CD4-positive, alpha-beta T cell treated with Interleukin-17A for 4 hours (primary cell): ENCODE results near the gene PLXNA4.

Source experiments
- DNase-seq: peaks from one replicate; pipeline ENCODE4 v3.0.0-alpha.2; 2020; ENCODE audit warnings: mixed read lengths

The PLXNA4 gene

GRCh38 chr7:132377703-132378584 is 198.3 kb downstream of the PLXNA4 start:
- DNase-seq: no peak

GRCh38 chr7:132377015-132377414 is 199.3 kb downstream of the PLXNA4 start:
- DNase-seq: no peak

GRCh38 chr7:132376361-132377013 is 199.8 kb downstream of the PLXNA4 start:
- no peak for DNase-seq

GRCh38 chr7:132373879-132374278 is 202.4 kb downstream of the PLXNA4 start:
- DNase-seq: no peak

GRCh38 chr7:132373041-132373440 is 203.2 kb downstream of the PLXNA4 start:
- DNase-seq: no peak

- DNase-seq: no peak
Measured at GRCh38 chr7:132371948-132372347, 204.3 kb downstream of the PLXNA4 start.

GRCh38 chr7:132368246-132368900 is 207.9 kb downstream of the PLXNA4 start:
- no peak for DNase-seq

GRCh38 chr7:132367795-132368194 is 208.5 kb downstream of the PLXNA4 start:
- no peak for DNase-seq

- DNase-seq: no peak
Measured at GRCh38 chr7:132367004-132367403, 209.3 kb downstream of the PLXNA4 start.

- DNase-seq: no peak
Measured at GRCh38 chr7:132364226-132364625, 212.0 kb downstream of the PLXNA4 start.

GRCh38 chr7:132362059-132362458 is 214.2 kb downstream of the PLXNA4 start:
- no peak for DNase-seq

- no peak for DNase-seq
Measured at GRCh38 chr7:132361146-132361545, 215.1 kb downstream of the PLXNA4 start.

GRCh38 chr7:132359743-132360142 is 216.5 kb downstream of the PLXNA4 start:
- no peak for DNase-seq

- no peak for DNase-seq
Measured at GRCh38 chr7:132355048-132355447, 221.2 kb downstream of the PLXNA4 start.

GRCh38 chr7:132354527-132354926 is 221.7 kb downstream of the PLXNA4 start:
- no peak for DNase-seq

- DNase-seq: no peak
Measured at GRCh38 chr7:132353936-132354335, 222.3 kb downstream of the PLXNA4 start.

- DNase-seq: no peak
Measured at GRCh38 chr7:132352800-132353199, 223.5 kb downstream of the PLXNA4 start.

GRCh38 chr7:132351954-132352499 is 224.2 kb downstream of the PLXNA4 start:
- DNase-seq: no peak

- no peak for DNase-seq
Measured at GRCh38 chr7:132350741-132351140, 225.5 kb downstream of the PLXNA4 start.

- DNase-seq: no peak
Measured at GRCh38 chr7:132349075-132349474, 227.2 kb downstream of the PLXNA4 start.

GRCh38 chr7:132348341-132348740 is 227.9 kb downstream of the PLXNA4 start:
- no peak for DNase-seq

- DNase-seq: no peak
Measured at GRCh38 chr7:132347858-132348257, 228.4 kb downstream of the PLXNA4 start.

GRCh38 chr7:132347123-132347522 is 229.1 kb downstream of the PLXNA4 start:
- no peak for DNase-seq
